Lower leg skin (tissue), 4 donors: Measurements from ENCODE around the gene SRP14. TPM values are rescaled to one million over a fixed set of nuclear protein-coding genes. Genes with fewer than 3 reads are reported as not detected.

Source experiments
- DNase-seq, 2 donors: peaks; one replicate each; pipeline ENCODE4 v3.0.0-alpha.2; 2019; ENCODE audit warnings: low spot score in 2 of 2
- H3K4me3 ChIP-seq: fragments of 200-600 bp; sonication (generic); 2 replicates; pipeline ENCODE4 v1.5.1; 2017; ENCODE audit warnings: mild to moderate bottlenecking, low read depth; ENCODE audit not compliant: poor library complexity, severe bottlenecking
- CTCF ChIP-seq, 3 donors: fragments of 450-650 bp; IDR thresholded peaks; one replicate each; pipeline ENCODE4 v1.5.1; 2016; ENCODE audit warnings: antibody characterized with exemption in 3 of 3, mild to moderate bottlenecking in 3 of 3, moderate library complexity in 2 of 3
- POLR2A ChIP-seq, 2 donors: fragments of 450-650 bp; IDR thresholded peaks; one replicate each; pipeline ENCODE4 v1.6.1; 2016 to 2017; ENCODE audit warnings: antibody characterized with exemption in 2 of 2, mild to moderate bottlenecking in 1 of 2, moderate library complexity in 1 of 2
- WGBS, 2 donors: methylation state at CpG; one replicate each; pipeline ENCODE4 v1.1.5; 2018; 5-methylcytosine and 5-hydroxymethylcytosine counted together
- intact Hi-C: fragments of 100-400 bp; cut with DNase I; formaldehyde crosslinking; loops from one replicate; pipeline ENCODE4 v1.15.0; 2023; ENCODE audit warnings: low total_unique reads
- total RNA-seq, 4 donors: library from RNA; depleted of rRNA; stranded (reverse); fragments of >200 nt; gene quantifications; one replicate each; pipeline ENCODE4 v1.1.0, GENCODE V29; 2016

Gene SRP14
- total RNA-seq, 4 donors from 2014 or later = 177 to 220 (median 201) TPM

GRCh38 chr15:40082195-40082883 lies 43.4 kb upstream of the SRP14 start:
- TF ChIP-seq POLR2A (IDR thresholded peaks at IDR 0.05) (no peak), CTCF (IDR thresholded peaks at IDR 0.05) (no peak)
- no peak for DNase-seq
- WGBS, 2 donors = 61 to 62% methylated on average over 12 of the region's 12 CpGs
- no peak overlapping the region for H3K4me3 ChIP-seq
- intact Hi-C loops = no loop called here

GRCh38 chr15:40081691-40082194 lies 42.8 kb upstream of the SRP14 start:
- DNase-seq = peak; percentile 73 to 95
- intact Hi-C loops = no loop called here
- WGBS, 2 donors = 7 to 8% methylated on average over 12 of the region's 12 CpGs

GRCh38 chr15:40080847-40081246 lies 41.9 kb upstream of the SRP14 start:
- TF ChIP-seq POLR2A (IDR thresholded peaks at IDR 0.05) (no peak), CTCF (IDR thresholded peaks at IDR 0.05) (no peak)
- no peak overlapping the region for H3K4me3 ChIP-seq
- intact Hi-C loops = no loop called here
- no peak for DNase-seq
- 33 to 44% methylated on average over 5 of the region's 5 CpGs for WGBS, 2 donors

More at GRCh38 chr15:40081691-40082194, 42.8 kb upstream of the SRP14 start:
- no peak for TF ChIP-seq POLR2A (IDR thresholded peaks at IDR 0.05)
- no peak for TF ChIP-seq CTCF (IDR thresholded peaks at IDR 0.05)
- peak overlapping the region; percentile 16 for H3K4me3 ChIP-seq

- TF ChIP-seq CTCF (IDR thresholded peaks at IDR 0.05) (no peak), POLR2A (IDR thresholded peaks at IDR 0.05) (no peak)
- H3K4me3 ChIP-seq = no peak overlapping the region
- intact Hi-C loops = no loop called here
- WGBS, 2 donors = 69 to 74% methylated on average over 1 of the region's 1 CpG
- no peak for DNase-seq
Measured at GRCh38 chr15:40080104-40080503, 41.1 kb upstream of the SRP14 start.

- WGBS, 2 donors = 92 to 95% methylated on average over 6 of the region's 6 CpGs
- no peak for DNase-seq
- intact Hi-C loops = no loop called here
- no peak overlapping the region for H3K4me3 ChIP-seq
- TF ChIP-seq CTCF (IDR thresholded peaks at IDR 0.05) (no peak), POLR2A (IDR thresholded peaks at IDR 0.05) (no peak)
Measured at GRCh38 chr15:40079456-40079855, 40.5 kb upstream of the SRP14 start.
